ENCODE data around the gene NCAM2.

NCAM2 gene

GRCh38 chr21:21204366-21204996, 206.3 kb downstream of the NCAM2 start:
- no peak for DNase-seq (ENCODE audit: extremely low read depth in 1 of 2, low read depth in 1 of 2)

- no peak for DNase-seq (ENCODE audit: extremely low read depth in 1 of 2, low read depth in 1 of 2)
These were observed 207.4 kb downstream of the NCAM2 start for GRCh38 chr21:21205604-21206003.

DNA sequence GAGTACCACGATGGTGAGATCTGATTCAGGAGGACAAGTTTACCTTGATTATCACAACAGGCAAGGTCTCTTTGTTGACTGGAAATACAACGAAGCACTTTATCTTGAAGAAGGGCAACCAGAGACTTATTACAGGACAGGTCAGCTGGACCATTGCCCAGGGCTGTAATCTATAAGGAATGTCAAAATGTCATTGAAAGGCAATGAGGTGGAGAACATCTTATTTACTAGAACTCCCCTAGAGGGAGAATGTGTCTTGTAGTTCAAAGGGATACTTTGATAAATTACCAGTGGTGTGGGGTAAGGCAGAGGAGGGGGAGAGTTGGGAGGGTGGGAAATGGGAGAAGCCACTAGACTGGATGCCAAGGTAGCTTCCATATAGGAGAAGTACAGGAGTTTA, 212.3 kb downstream of the NCAM2 start:
- no peak for DNase-seq (ENCODE audit: extremely low read depth in 1 of 2, low read depth in 1 of 2)

DNA sequence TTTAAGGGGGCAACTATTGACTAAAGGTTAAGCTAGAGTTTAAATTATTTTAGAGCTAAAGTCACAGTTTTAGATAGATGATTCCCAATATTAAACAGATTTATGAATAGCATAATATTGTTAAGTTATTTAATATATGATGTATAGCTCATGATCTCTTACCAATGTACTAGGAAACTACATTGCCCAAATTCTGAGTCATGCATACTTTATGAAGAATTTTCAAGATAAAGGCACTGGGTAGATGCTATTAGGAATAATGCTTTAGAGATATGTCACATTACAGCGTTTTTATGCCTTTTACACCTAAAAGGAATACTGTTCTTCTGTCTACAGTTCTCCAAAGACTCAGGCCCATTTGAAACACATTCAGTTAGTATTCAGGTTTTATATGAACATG, 215.1 kb downstream of the NCAM2 start:
- DNase-seq (ENCODE audit: extremely low read depth in 1 of 2, low read depth in 1 of 2), result no peak

DNA sequence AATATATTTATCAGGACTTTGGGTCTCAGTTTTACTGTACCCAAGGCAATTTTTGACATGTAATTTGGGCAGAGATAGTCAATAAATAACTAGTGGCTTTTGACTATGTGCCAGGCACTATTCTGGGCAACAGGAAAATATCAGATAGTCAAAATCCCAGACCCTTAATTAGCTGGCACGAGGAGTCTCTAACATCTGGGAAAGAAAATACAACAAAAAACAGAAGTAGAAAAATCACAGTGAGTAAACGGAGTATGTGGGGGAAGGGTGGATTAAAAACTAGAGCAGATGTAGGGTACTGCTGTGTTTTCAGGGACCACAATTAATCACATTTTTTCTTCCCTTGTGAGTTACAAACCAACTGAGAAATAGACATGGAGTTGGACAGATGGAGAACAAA, 217.8 kb downstream of the NCAM2 start:
- no peak for DNase-seq (ENCODE audit: extremely low read depth in 1 of 2, low read depth in 1 of 2)

DNA sequence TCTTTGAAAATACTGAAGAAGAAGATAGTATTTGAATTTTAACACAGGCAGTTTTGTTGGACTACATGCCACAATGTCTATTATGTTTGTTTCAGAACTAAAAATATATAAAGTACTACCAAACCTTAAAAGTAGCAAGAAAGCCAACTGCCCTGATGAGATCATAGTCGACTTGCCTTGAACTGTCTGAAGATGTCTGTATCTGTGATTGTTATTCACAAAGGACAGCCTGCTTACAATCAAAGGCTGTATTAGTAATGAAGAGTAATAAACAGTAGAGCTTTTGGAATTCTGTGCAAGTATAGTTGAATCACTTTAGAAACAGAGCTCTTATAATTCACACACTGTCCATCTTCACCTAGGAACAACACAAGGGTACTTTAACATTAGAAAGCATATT, 228.3 kb downstream of the NCAM2 start:
- no peak for DNase-seq (ENCODE audit: extremely low read depth in 1 of 2, low read depth in 1 of 2)

DNA sequence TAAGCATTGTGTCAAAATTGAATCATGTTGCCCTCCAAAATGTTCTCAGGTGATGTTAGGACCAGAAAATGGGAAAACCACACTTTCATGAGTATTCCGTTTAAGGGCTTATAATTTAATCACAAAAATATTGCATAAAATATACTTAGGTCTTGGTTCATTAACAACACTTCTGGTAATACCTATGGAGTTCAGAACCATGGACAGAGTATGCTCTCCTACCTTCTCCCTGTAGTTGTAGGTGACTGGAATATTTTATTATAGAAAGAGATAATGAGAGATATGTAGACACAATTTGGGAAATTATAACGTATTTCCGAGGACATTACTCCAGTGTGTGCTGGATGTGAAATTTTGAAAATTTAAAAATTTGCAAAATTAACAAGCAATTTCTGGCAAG, 232.5 kb downstream of the NCAM2 start:
- no peak for DNase-seq (ENCODE audit: extremely low read depth in 1 of 2, low read depth in 1 of 2)

DNA sequence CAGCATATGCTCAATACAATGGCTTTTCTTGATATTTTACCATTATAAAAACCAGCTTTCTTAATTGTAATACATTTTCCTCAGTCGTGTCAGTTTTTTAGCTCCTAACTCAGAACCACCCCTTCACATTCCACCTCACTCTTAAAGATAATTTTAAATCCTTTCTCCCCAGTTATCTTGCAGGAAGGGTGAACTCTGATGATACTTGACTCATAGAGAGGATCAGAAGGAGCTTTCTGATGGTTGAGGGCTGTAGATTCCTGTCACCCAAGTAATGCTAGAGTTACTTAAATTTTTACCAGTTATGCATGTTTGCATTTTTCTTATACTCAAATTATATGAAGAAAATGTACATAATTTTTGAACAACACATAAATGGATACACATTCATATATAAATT, 233.7 kb downstream of the NCAM2 start:
- DNase-seq (ENCODE audit: extremely low read depth in 1 of 2, low read depth in 1 of 2), result no peak

DNA sequence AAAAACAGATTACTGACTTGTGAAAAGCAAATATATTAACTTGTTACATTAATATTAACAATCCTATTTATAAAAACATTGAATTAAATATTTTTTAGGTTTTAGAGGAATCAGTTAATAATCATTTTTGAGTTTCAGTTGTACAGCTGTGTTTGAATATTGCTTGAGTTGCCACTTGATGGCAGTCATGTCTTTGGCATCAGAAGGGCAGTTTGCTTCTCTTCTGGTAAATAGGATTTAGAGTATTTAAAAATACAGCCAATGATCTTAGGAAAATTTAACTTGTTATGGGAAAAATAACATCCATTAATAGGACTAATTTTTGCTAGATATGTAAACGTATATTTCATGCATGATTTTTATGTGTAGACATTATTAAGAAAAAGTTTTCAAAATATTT, 234.1 kb downstream of the NCAM2 start:
- DNase-seq (ENCODE audit: extremely low read depth in 1 of 2, low read depth in 1 of 2), result no peak

- DNase-seq (ENCODE audit: extremely low read depth in 1 of 2, low read depth in 1 of 2), result no peak
These were observed 234.8 kb downstream of the NCAM2 start for GRCh38 chr21:21233051-21233450.

GRCh38 chr21:21236996-21237395, 238.8 kb downstream of the NCAM2 start:
- no peak for DNase-seq (ENCODE audit: extremely low read depth in 1 of 2, low read depth in 1 of 2)

GRCh38 chr21:21238629-21239400, 240.6 kb downstream of the NCAM2 start:
- no peak for DNase-seq (ENCODE audit: extremely low read depth in 1 of 2, low read depth in 1 of 2)

- DNase-seq (ENCODE audit: extremely low read depth in 1 of 2, low read depth in 1 of 2), result no peak
These were observed 243.2 kb downstream of the NCAM2 start for GRCh38 chr21:21241391-21241790.

- DNase-seq (ENCODE audit: extremely low read depth in 1 of 2, low read depth in 1 of 2), result no peak
These were observed 247.8 kb downstream of the NCAM2 start for GRCh38 chr21:21246007-21246406.

- no peak for DNase-seq (ENCODE audit: extremely low read depth in 1 of 2, low read depth in 1 of 2)
These were observed 249.2 kb downstream of the NCAM2 start for GRCh38 chr21:21247424-21247823.

GRCh38 chr21:21262048-21262447, 263.8 kb downstream of the NCAM2 start:
- no peak for DNase-seq (ENCODE audit: extremely low read depth in 1 of 2, low read depth in 1 of 2)

GRCh38 chr21:21268061-21268471, 269.9 kb downstream of the NCAM2 start:
- DNase-seq (ENCODE audit: extremely low read depth in 1 of 2, low read depth in 1 of 2), result no peak

DNA sequence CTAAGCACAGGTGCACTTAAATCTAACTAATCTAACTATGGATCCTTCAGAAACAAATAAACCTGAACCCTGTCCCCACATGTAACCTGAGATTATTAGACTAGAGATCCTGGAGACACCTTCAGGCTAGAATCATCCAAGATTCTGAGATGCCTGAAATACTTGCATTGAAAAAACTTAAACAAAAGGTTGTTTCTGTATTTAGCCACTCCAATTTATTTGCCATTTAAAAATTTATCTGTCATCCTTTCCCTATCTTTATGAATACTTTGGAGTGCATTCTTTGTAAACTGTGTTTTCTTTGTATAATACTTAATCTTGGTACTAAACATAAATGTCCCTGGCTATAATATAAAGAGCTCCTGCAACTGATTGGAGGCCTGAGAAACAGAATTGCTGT, 270.7 kb downstream of the NCAM2 start:
- DNase-seq (ENCODE audit: extremely low read depth in 1 of 2, low read depth in 1 of 2), result no peak

DNA sequence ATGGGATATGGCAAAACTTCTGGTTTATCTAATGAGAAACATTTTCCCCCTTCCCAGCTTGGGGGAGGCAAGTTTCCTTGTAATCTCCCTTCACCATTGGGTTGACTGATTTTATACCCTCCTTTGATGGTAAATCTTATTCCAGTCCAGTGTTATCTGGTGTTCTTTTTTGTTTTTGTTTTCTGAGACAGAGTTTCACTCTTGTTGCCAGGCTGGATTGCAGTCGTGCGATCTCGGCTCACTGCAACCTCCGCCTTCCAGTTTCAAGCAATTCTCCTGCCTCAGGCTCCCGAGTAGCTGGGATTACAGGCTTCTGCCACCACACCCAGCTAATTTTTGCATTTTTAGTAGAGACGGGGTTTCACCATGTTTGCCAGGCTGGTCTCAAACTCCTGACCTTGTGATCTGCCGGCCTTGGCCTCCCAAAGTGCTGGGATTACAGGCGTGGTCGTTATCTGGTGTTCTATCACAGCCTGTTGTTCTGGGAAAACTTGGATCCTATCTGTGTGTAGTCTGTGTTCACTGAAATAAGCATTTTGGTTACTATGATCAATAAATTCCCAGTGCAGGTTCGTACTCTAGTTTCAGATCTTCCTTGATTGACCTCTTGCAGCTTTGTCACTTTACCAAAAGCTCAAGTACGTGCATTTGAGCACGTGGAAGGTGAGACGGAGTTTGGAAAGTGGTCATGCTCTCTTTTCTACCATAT, 281.1 kb downstream of the NCAM2 start:
- no peak for DNase-seq (ENCODE audit: extremely low read depth in 1 of 2, low read depth in 1 of 2)

DNA sequence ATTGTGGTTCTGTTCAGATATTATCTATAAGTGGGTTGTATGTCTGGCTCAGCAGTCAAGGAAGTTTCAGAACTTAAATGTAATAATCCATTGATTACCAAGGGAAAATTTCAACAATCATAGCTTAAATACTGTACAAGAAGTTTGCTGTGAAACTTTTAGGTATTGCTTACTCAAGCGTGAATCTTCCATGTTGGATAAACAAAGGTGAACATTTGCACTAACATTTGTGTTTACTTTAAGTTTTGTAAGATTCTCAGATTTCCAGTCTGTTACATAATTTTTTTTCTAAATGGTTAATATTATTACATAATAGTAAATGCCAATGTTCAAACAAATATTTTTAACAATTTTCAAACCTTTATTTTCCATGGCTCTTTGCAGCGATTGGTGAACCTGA, 285.6 kb downstream of the NCAM2 start:
- DNase-seq (ENCODE audit: extremely low read depth in 1 of 2, low read depth in 1 of 2), result no peak

- DNase-seq (ENCODE audit: extremely low read depth in 1 of 2, low read depth in 1 of 2), result no peak
These were observed 288.1 kb downstream of the NCAM2 start for GRCh38 chr21:21286170-21286798.

- no peak for DNase-seq (ENCODE audit: extremely low read depth in 1 of 2, low read depth in 1 of 2)
These were observed 292.5 kb downstream of the NCAM2 start for GRCh38 chr21:21290751-21291150.
